IPS-NIHi7 (cell line): Measurements from ENCODE around the gene BCORL1.
A peak's percentile ranks its signal among the peaks of the same experiment; 100 is the strongest.

Experiments used
- DNase-seq: peaks from one replicate; pipeline ENCODE4 v3.0.0; 2012; ENCODE audit warnings: mixed read lengths; ENCODE audit errors: extremely low spot score

BCORL1 gene

GRCh38 chrX:130014356-130014755, 31.9 kb downstream of the BCORL1 start:
- DNase-seq: no peak

DNA sequence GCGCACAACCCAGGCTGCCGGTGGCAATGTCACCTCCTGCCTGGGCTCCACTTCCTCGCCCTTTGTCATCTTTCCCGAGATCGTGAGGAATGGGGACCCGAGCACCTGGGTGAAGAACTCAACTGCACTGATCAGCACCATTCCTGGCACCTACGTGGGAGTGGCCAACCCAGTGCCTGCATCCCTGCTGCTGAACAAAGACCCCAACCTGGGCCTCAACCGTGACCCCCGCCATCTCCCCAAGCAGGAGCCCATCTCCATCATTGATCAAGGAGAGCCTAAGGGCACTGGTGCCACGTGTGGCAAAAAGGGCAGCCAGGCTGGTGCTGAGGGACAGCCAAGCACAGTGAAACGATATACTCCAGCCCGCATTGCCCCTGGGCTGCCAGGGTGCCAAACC, 32.3 kb downstream of the BCORL1 start:
- DNase-seq: no peak

DNA sequence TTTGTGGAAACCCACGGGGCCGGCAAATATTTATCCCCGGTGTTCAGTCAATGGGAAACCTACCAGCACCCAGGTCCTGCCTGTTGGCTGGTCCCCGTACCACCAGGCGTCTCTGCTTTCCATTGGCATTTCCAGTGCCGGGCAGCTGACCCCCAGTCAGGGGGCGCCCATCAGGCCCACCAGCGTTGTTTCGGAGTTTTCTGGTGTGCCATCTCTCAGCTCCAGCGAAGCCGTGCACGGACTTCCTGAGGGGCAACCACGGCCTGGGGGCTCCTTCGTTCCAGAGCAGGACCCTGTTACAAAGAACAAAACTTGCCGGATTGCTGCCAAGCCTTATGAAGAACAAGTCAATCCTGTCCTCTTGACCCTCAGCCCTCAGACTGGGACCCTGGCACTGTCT, 32.7 kb downstream of the BCORL1 start:
- no peak for DNase-seq

GRCh38 chrX:130018143-130018542, 35.7 kb downstream of the BCORL1 start:
- no peak for DNase-seq

DNA sequence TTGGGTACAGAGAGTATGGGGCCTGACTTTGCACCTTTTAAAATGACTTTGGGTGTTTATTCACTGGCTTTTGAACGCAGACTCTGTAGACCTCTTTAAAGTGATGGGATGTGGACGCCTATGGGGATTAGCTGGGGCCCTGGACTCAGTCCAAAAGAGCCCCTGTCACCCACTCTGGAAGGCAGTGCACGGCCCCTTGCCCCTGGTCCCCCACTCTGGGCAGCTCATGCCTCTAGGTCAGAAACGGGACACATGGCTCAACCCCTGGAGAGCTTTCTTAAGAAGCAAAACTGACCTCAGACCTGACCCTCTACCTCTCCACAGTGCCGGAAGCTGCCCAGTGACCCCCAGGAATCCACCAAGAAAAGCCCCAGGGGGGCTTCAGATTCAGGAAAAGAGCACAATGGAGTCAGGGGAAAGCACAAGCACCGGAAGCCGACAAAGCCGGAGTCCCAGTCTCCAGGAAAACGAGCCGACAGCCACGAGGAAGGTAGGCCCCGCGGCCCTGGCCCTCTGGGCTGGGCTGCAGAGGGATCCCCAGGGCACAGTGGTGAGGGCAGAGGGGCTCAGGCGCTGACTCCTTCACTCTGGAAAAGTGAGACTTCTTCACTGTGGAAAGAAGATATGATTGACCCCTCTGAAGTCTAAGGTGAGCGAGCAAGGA, 38.4 kb downstream of the BCORL1 start:
- no peak for DNase-seq

GRCh38 chrX:130024127-130024526, 41.7 kb downstream of the BCORL1 start:
- DNase-seq: peak; percentile 99

- peak; percentile 82 for DNase-seq
Measured at GRCh38 chrX:130025256-130025655, 42.8 kb downstream of the BCORL1 start.

- no peak for DNase-seq
Measured at GRCh38 chrX:130027569-130027968, 45.1 kb downstream of the BCORL1 start.

DNA sequence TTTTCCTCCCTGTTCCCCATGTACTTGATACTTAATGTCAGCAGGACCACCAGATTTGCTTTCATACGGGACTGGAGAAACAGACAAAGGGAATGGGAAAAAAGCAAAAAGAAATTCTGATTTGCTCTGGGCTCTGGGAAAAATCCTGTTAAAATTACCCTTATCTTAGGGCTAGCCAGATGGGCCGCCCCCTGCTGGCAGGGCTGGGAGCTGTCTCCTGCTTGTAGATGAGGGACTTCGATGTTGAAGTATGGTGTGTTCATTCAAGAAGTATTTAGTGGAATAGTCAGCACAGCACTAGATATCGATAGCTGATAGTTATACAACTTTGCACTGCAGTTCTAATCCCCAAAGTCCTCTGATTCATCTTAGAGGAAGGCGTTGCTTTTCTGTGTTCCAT, 45.8 kb downstream of the BCORL1 start:
- DNase-seq: peak; percentile 47

GRCh38 chrX:130030826-130031225, 48.4 kb downstream of the BCORL1 start:
- DNase-seq: no peak

GRCh38 chrX:130032552-130032951, 50.1 kb downstream of the BCORL1 start:
- no peak for DNase-seq

DNA sequence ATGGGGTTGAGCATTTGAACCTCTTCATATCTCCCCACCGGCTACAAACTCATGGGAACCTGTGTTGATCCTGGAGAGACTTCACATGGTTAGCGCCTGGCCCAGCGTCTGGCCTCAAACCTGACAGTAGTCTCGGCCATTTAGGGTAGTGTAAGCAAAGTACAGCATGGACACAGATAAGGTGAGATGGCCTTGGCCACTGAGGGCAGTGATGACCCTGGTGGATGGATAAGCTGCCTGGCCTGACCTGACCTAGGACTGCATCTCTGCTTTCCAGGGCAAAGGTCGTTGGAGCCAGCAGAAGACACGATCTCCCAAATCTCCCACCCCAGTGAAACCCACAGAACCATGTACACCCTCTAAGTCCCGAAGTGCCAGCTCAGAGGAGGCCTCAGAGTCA, 51.7 kb downstream of the BCORL1 start:
- no peak for DNase-seq

DNA sequence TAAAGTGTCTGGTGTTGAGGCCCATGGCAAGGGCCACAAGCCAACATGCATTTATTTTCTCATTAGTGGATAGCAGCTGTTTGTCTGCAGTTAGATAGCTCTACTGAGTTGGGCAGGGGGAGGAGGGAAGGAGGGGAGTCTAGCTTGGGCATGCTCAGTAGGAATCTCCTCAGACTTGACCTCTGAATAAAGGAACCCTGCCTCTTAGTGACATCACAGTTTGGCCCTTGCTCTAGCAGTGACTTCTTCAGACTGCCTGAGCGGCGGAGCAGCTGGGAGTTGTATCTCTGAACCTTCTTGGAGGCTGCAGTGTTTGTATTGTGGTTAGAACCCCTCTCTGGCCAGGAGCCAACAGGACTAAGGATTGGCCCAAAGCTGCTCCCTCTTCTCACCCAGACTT, 57.4 kb downstream of the BCORL1 start:
- no peak for DNase-seq

DNA sequence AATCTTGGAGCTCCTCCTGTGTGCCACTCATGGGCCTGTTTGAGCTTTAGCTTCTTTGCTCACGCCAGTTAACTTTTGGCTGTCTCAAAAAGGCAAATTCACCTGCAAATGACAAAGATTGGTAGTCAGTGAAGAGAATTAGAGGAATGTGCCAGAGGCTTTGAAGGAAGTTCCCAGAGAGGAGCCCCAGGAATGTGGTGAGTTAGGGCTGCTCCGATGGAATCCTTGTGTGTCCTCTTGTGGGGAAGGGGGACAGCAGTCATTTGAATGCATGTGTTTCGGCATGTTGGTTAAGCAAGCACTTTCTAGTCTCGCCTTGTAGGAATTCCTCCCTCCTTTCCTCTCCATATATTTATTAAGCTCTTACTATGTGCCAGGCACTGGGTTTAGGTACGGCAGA, 65.0 kb downstream of the BCORL1 start:
- no peak for DNase-seq

GRCh38 chrX:130048686-130049222, 66.3 kb downstream of the BCORL1 start:
- no peak for DNase-seq

DNA sequence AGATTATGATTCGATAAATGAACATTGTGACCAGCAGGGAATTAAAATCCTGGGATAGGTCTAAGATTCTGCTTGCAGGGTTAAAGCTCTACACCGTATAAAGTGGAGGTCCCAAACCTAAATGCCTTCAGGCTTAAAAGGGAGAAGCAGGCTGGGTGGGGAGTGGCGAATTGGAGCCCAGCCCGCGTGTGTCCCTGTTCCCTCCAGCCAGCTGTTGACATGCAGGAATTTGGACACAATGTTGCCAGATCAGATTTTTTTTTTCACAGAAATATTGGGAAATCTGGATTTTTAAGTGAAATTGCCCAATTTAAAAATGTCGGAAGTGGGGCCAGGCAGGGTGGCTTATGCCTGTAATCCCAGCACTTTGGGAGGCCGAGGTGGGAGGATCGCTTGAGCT, 67.4 kb downstream of the BCORL1 start:
- no peak for DNase-seq

DNA sequence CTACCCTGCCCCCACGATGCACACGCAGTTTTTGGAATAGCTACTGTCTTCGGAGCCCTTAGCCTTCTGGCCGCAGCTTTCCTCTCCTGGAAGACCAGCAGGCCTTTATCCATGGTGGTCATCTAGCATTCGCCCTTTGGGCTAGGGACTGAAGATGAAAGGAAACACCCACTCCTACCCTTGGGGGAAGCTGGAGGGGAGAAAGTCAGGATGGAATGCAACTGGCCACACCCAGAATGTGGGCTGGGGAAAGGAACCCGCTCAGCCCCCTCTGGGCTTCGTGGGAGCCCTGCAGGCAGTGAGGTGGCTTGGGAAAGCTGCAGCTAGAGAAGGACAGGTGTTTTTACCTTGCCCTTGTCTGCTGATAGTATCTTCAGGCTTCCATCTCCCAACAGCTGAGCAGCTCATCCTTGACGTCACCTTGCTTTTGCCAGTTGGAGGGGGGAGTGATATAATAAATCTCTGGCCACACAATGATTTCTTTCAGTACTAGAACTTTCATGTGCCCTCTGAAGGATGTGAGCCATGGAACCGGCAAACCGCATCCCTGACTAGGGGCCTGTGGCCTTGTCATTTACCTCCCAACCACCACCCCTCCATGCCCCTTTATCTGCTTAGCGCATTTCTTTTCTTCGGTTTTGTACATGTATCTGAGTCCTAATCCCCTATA, 68.9 kb downstream of the BCORL1 start:
- DNase-seq: no peak

GRCh38 chrX:130053236-130053635, 70.8 kb downstream of the BCORL1 start:
- DNase-seq: no peak

GRCh38 chrX:130055103-130055502, 72.7 kb downstream of the BCORL1 start:
- DNase-seq: peak; percentile 36

GRCh38 chrX:130055899-130056298, 73.5 kb downstream of the BCORL1 start:
- DNase-seq: peak; percentile 68

GRCh38 chrX:130057209-130057608, 74.8 kb downstream of the BCORL1 start:
- peak; percentile 42 for DNase-seq

GRCh38 chrX:130058652-130059051, 76.2 kb downstream of the BCORL1 start:
- no peak for DNase-seq
